GM21786 (cell line): ENCODE results near the gene NFE2.

Source experiments
- ATAC-seq: cut with Tn5 transposase; IDR thresholded peaks from one replicate; pipeline ENCODE4 v1.9.1; 2021; ENCODE audit not compliant: unreplicated experiment

Gene NFE2

GRCh38 chr12:54306925-54307741, 6.3 kb upstream of the NFE2 start:
- ATAC-seq: no peak

- ATAC-seq: peak; percentile 56
Observed at GRCh38 chr12:54304187-54304810, 3.5 kb upstream of the NFE2 start.

- no peak for ATAC-seq
Observed at GRCh38 chr12:54303640-54304039, 2.8 kb upstream of the NFE2 start.

GRCh38 chr12:54301428-54302048, 723 bp upstream of the NFE2 start:
- no peak for ATAC-seq

GRCh38 chr12:54300225-54300731, 537 bp downstream of the NFE2 start:
- no peak for ATAC-seq

GRCh38 chr12:54299515-54300224, 1.1 kb downstream of the NFE2 start:
- ATAC-seq: no peak

- ATAC-seq: no peak
Observed at GRCh38 chr12:54298904-54299303, 1.9 kb downstream of the NFE2 start.

GRCh38 chr12:54296393-54297099, 4.3 kb downstream of the NFE2 start:
- ATAC-seq: no peak

- no peak for ATAC-seq
Observed at GRCh38 chr12:54294953-54295566, 5.8 kb downstream of the NFE2 start.

- ATAC-seq: peak; percentile 60
Observed at GRCh38 chr12:54294152-54294952, 6.5 kb downstream of the NFE2 start.

GRCh38 chr12:54292931-54293241, 7.9 kb downstream of the NFE2 start:
- no peak for ATAC-seq

GRCh38 chr12:54292083-54292930, 8.5 kb downstream of the NFE2 start:
- no peak for ATAC-seq

- no peak for ATAC-seq
Observed at GRCh38 chr12:54287261-54288157, 13.3 kb downstream of the NFE2 start.

- no peak for ATAC-seq
Observed at GRCh38 chr12:54286042-54287030, 14.5 kb downstream of the NFE2 start.

GRCh38 chr12:54285150-54286041, 15.4 kb downstream of the NFE2 start:
- no peak for ATAC-seq
